GM12878 (cell line): ENCODE measurements around the gene ANXA2R. TPM values are rescaled to one million over a fixed set of nuclear protein-coding genes. Genes with fewer than 3 reads are reported as not detected.

ENCODE experiments used
- ATAC-seq: fragments of 200-7000 bp; cut with Tn5 transposase; 3 replicates; pipeline ENCODE4 v1.9.1; 2020; ENCODE audit warnings: mild to moderate bottlenecking, moderate library complexity
- BruUV-seq: library from RNA; stranded (reverse); fragments of 400-500 nt; replicated peaks from 2 replicates; lab custom pipeline; 2021; lab: Mats Ljungman, UMichigan
- CTCF ChIA-PET: fragments of 300-600 bp; sonication (Branson Sonifier 250); formaldehyde crosslinking; extraction: SDS; loops from one replicate; lab custom pipeline; 2021; ENCODE audit warnings: inconsistent platforms; lab: Yijun Ruan, JAX
- POLR2A ChIA-PET: fragments of 350-600 bp; formaldehyde crosslinking; extraction: SDS; loops from one replicate; lab custom pipeline; 2021; ENCODE audit warnings: inconsistent platforms; lab: Charles Lee
- RAD21 ChIA-PET: fragments of 300-600 bp; sonication (Branson Sonifier 250); formaldehyde crosslinking; loops from one replicate; lab custom pipeline; 2023; ENCODE audit warnings: antibody characterized with exemption; ENCODE audit not compliant: unreplicated experiment; lab: Charles Lee
- SMC1A ChIA-PET: fragments of 300-600 bp; sonication (Branson Sonifier 250); formaldehyde crosslinking; loops from one replicate; lab custom pipeline; 2023; ENCODE audit not compliant: unreplicated experiment, uncharacterized antibody; lab: Charles Lee
- DNase-seq: peaks from one replicate; pipeline ENCODE4 v3.0.0-alpha.2; 2011; ENCODE audit warnings: low read depth, low spot score
- FAIRE-seq: peaks from 3 replicates; lab custom pipeline; 2011; peaks lifted over from hg19 to GRCh38; lab: Jason Lieb, UNC
- H2AFZ ChIP-seq: 2 replicates; pipeline ENCODE4 v1.6.0; 2011; ENCODE audit warnings: low read depth, low read length, control low read depth; ENCODE audit not compliant: control insufficient read depth
- H3K27ac ChIP-seq: 2 replicates; pipeline ENCODE4 v1.5.1; 2011; ENCODE audit warnings: control low read depth; ENCODE audit not compliant: control insufficient read depth, insufficient read depth
- H3K27me3 ChIP-seq, 2 experiments: replicated peaks in 1 of 2; 2 replicates each; pipeline versions ENCODE4 v1.6.0 to v1.6.1; 2011; ENCODE audit warnings: low read length in 1 of 2; ENCODE audit not compliant: control insufficient read depth in 2 of 2, insufficient read depth in 2 of 2
- H3K36me3 ChIP-seq, 2 experiments: 2 replicates each; pipeline ENCODE4 v1.5.1; 2011; ENCODE audit warnings: low read length in 1 of 2; ENCODE audit not compliant: control insufficient read depth in 2 of 2, insufficient read depth in 2 of 2
- H3K4me1 ChIP-seq: 2 replicates; pipeline ENCODE4 v1.6.1; 2011; ENCODE audit warnings: mild to moderate bottlenecking, low read length, moderate library complexity, mixed read lengths; ENCODE audit not compliant: control insufficient read depth, insufficient read depth
- H3K4me2 ChIP-seq: 2 replicates; pipeline ENCODE4 v1.6.0; 2011; ENCODE audit warnings: control low read depth; ENCODE audit not compliant: control insufficient read depth, insufficient read depth
- H3K4me3 ChIP-seq: fragments of 200-600 bp; sonication (generic); 2 replicates; pipeline ENCODE4 v1.5.1; 2016
- H3K79me2 ChIP-seq: 2 replicates; pipeline ENCODE4 v1.6.0; 2011; ENCODE audit warnings: low read length; ENCODE audit not compliant: control insufficient read depth, insufficient read depth
- H3K9ac ChIP-seq: 2 replicates; pipeline ENCODE4 v1.8.0; 2011; ENCODE audit warnings: low read length, control low read depth, mixed read lengths; ENCODE audit not compliant: control insufficient read depth, insufficient read depth
- H3K9me3 ChIP-seq: replicated peaks from 3 replicates; pipeline ENCODE4 v1.5.1; 2011; ENCODE audit warnings: mild to moderate bottlenecking, low read length; ENCODE audit not compliant: control insufficient read depth, insufficient read depth
- H4K20me1 ChIP-seq: 2 replicates; pipeline ENCODE4 v1.6.0; 2011; ENCODE audit not compliant: control insufficient read depth, insufficient read depth
- ATF3 ChIP-seq: IDR thresholded peaks from 2 replicates; pipeline ENCODE4 v1.6.1; 2011; ENCODE audit warnings: low read depth, mild to moderate bottlenecking, low read length, moderate library complexity, borderline replicate concordance; ENCODE audit errors: extremely low read depth
- FOXK2 ChIP-seq: fragments of 450-650 bp; IDR thresholded peaks from 2 replicates; pipeline ENCODE4 v1.6.1; 2017; ENCODE audit warnings: mild to moderate bottlenecking, moderate library complexity
- IRF4 ChIP-seq: IDR thresholded peaks from 2 replicates; pipeline ENCODE4 v1.6.1; 2011; ENCODE audit warnings: low read depth, low read length
- MTA2 ChIP-seq: fragments of 450-650 bp; IDR thresholded peaks from 2 replicates; pipeline ENCODE4 v1.6.1; 2016; ENCODE audit warnings: low read depth, mild to moderate bottlenecking, moderate library complexity
- NFYB ChIP-seq: IDR thresholded peaks from 2 replicates; pipeline ENCODE4 v1.6.1; 2011; ENCODE audit warnings: low read depth, mild to moderate bottlenecking, low read length, improper control_type of control experiment, moderate library complexity; ENCODE audit not compliant: insufficient read depth
- SMARCA5 ChIP-seq: fragments of 450-650 bp; IDR thresholded peaks from 2 replicates; pipeline ENCODE4 v1.6.1; 2017; ENCODE audit warnings: mild to moderate bottlenecking
- SREBF1 ChIP-seq: IDR thresholded peaks from 2 replicates; pipeline ENCODE4 v1.6.1; 2012; ENCODE audit warnings: mild to moderate bottlenecking, low read length
- TCF3 ChIP-seq: IDR thresholded peaks from 2 replicates; pipeline ENCODE4 v1.6.1; 2012; ENCODE audit warnings: low read depth, mild to moderate bottlenecking, low read length, borderline replicate concordance; ENCODE audit not compliant: insufficient read depth
- ZNF592 ChIP-seq: fragments of 450-650 bp; IDR thresholded peaks from 2 replicates; pipeline ENCODE4 v1.6.1; 2017; ENCODE audit warnings: mild to moderate bottlenecking, moderate library complexity
- ZNF622 ChIP-seq: fragments of 450-650 bp; IDR thresholded peaks from 2 replicates; pipeline ENCODE4 v1.6.1; 2017; ENCODE audit warnings: mild to moderate bottlenecking, inconsistent platforms
- ZNF687 ChIP-seq: fragments of 450-650 bp; IDR thresholded peaks from 2 replicates; pipeline ENCODE4 v1.6.1; 2017; ENCODE audit warnings: mild to moderate bottlenecking, moderate library complexity
- WGBS: methylation state at CpG from one replicate; pipeline ENCODE4 v1.1.6; 2016; ENCODE audit warnings: low lambda C conversion rate; ENCODE audit not compliant: insufficient replicate concordance, insufficient coverage; ENCODE audit errors: missing lambda C conversion rate; 5-methylcytosine and 5-hydroxymethylcytosine counted together
- in situ Hi-C: fragments of 300-500 bp; cut with MboI; formaldehyde crosslinking; loops from 9 replicates; pipeline ENCODE4 v1.14.3; 2018; ENCODE audit warnings: mixed read lengths
- intact Hi-C: fragments of 100-400 bp; cut with micrococcal nuclease; formaldehyde crosslinking; loops from one replicate; pipeline ENCODE4 v1.14.2; 2022; ENCODE audit not compliant: unreplicated experiment
- polyA plus RNA-seq, 11 experiments: library from polyadenylated mRNA; depleted of rRNA in 4 of 11; unstranded in 6 of 11; stranded (reverse) in 5 of 11; fragments of >200 nt; fragmentation: Nextera tagmentation in 4 of 11; fragmentation: Illumina TruSeq in 1 of 11; extraction: Ambion mirVana in 4 of 11; extraction: Trizol in 1 of 11; gene quantifications; 1 replicate in 1 of 11; 2 replicates in 10 of 11; pipeline versions ENCODE4 v1.2.1 to v1.2.3, GENCODE V29; 2011 to 2016; ENCODE audit warnings: inconsistent platforms in 2 of 11, missing spikeins in 2 of 11, low read depth in 1 of 11
- total RNA-seq, 4 experiments: library from RNA; depleted of rRNA in 3 of 4; stranded (reverse); fragments of >200 nt in 3 of 4; fragmentation: Illumina TruSeq in 1 of 4; extraction: Trizol in 1 of 4; gene quantifications; 2 replicates each; pipeline versions ENCODE4 v1.2.1 to v1.2.3, GENCODE V29; 2013 to 2021

The ANXA2R gene
- total and polyA plus RNA-seq, 10 of the 15 experiments (the other 5 are each of a cell fraction or from before 2014, with no cell fraction given): 2.3 to 7.8 (median 4.4) TPM

- TF ChIP-seq ZNF687 (no peak), ZNF622 (no peak), ATF3 (no peak), NFYB (no peak), TCF3 (no peak), FOXK2 (no peak), IRF4 (no peak)
Measured at GRCh38 chr5:43024217-43024616, 15.9 kb downstream of the ANXA2R start (continued).

- no peak for DNase-seq
- Histone ChIP-seq H3K36me3 (no peaks in the 10 kb centered on the region), H3K9me3 (no peaks in the 10 kb centered on the region), H3K27me3 (no peaks in the 10 kb centered on the region), H3K4me1 (peaks cover 10% of the 10 kb centered on the region), H3K4me2 (no peak overlapping the region), H3K79me2 (peaks cover 8% of the 10 kb centered on the region), H4K20me1 (no peaks in the 10 kb centered on the region), H3K4me3 (no peak overlapping the region), H2AFZ (no peak overlapping the region), H3K9ac (no peak overlapping the region), H3K27ac (no peak overlapping the region)
- WGBS: 95% methylated on average over 2 of the region's 2 CpGs
- FAIRE-seq: no peak
- ChIA-PET CTCF (interaction anchor here (1.5 to 4.1 kb wide), 9 partner anchors 8 to 112 kb away, joined by 7 to 55 read pairs (median 13); partner anchors contain the start of genes ANXA2R and ZNF131), RAD21 (interaction anchor here (3.9 to 6.6 kb wide), 2 partner anchors 17 to 27 kb away, joined by 48 to 78 read pairs; partner anchors contain the start of gene ANXA2R), POLR2A (interaction anchor here (1.1 to 6.3 kb wide), 6 partner anchors 9 to 40 kb away, joined by 3 to 65 read pairs (median 20); partner anchors contain the start of gene ANXA2R), SMC1A (interaction anchor here (0.8 to 9.1 kb wide), 8 partner anchors 13 to 112 kb away, joined by 3 to 111 read pairs (median 13); partner anchors contain the start of gene ANXA2R)
- BruUV-seq: no TSS peak
- intact Hi-C loops: no loop called here
- ATAC-seq: no peak
- in situ Hi-C loops: no loop called here
- TF ChIP-seq SREBF1 (no peak), ZNF592 (no peak), MTA2 (no peak), SMARCA5 (no peak)
Measured at GRCh38 chr5:43021151-43021550, 19.0 kb downstream of the ANXA2R start.
